Breast epithelium (tissue), 4 donors: ENCODE measurements around the gene RNF31. TPM values are rescaled to one million over a fixed set of nuclear protein-coding genes. Genes with fewer than 3 reads are reported as not detected.

Experiments
- DNase-seq, 2 donors: peaks; one replicate each; pipeline ENCODE4 v3.0.0-alpha.2; 2019; ENCODE audit warnings: low spot score in 2 of 2
- H3K27ac ChIP-seq, 2 donors: fragments of 200-600 bp; sonication (generic) in 1 of 2; one replicate each; pipeline ENCODE4 v1.5.1; 2016 to 2019; ENCODE audit warnings: mild to moderate bottlenecking in 1 of 2
- H3K27me3 ChIP-seq, 2 donors: fragments of 200-600 bp; sonication (generic) in 1 of 2; one replicate each; pipeline versions ENCODE4 v1.5.1 to v1.6.0; 2017 to 2019; ENCODE audit warnings: control low read depth in 1 of 2, mild to moderate bottlenecking in 1 of 2
- H3K36me3 ChIP-seq: fragments of 200-600 bp; one replicate; pipeline ENCODE4 v1.5.1; 2019
- H3K4me1 ChIP-seq, 2 donors: fragments of 200-600 bp; sonication (generic); one replicate each; pipeline ENCODE4 v1.5.1; 2016 to 2019; ENCODE audit warnings: control low read depth in 1 of 2
- H3K4me3 ChIP-seq, 3 donors: fragments of 200-600 bp; sonication (generic); 1 replicate in 2 of 3; 2 replicates in 1 of 3; pipeline ENCODE4 v1.5.1; 2016 to 2019; ENCODE audit warnings: mild to moderate bottlenecking in 3 of 3, moderate library complexity in 2 of 3
- H3K9me3 ChIP-seq, 2 donors: fragments of 200-600 bp; sonication (generic) in 1 of 2; one replicate each; pipeline ENCODE4 v1.5.1; 2016 to 2019; ENCODE audit warnings: control low read depth in 1 of 2
- POLR2A ChIP-seq: fragments of 450-650 bp; IDR thresholded peaks from one replicate; pipeline ENCODE4 v1.6.1; 2016; ENCODE audit warnings: antibody characterized with exemption, mild to moderate bottlenecking, moderate library complexity
- POLR2AphosphoS5 ChIP-seq, 3 donors: sonication (generic); formaldehyde crosslinking; IDR thresholded peaks; one replicate each; pipeline ENCODE4 v1.6.1; 2017; ENCODE audit warnings: antibody characterized with exemption in 3 of 3
- intact Hi-C: fragments of 100-400 bp; cut with DNase I; formaldehyde crosslinking; loops from one replicate; pipeline ENCODE4 v1.15.1; 2023; ENCODE audit warnings: low total_unique reads
- total RNA-seq, 3 donors: library from RNA; depleted of rRNA; stranded (reverse); fragments of >200 nt; gene quantifications; one replicate each; pipeline ENCODE4 v1.1.0, GENCODE V29; 2016
- TF ChIP-seq, protein P1 (sequence below), 3 donors: fragments of 450-650 bp; IDR thresholded peaks; one replicate each; pipeline ENCODE4 v1.5.1; 2016 to 2017; ENCODE audit warnings: antibody characterized with exemption in 3 of 3, mild to moderate bottlenecking in 3 of 3, moderate library complexity in 3 of 3

Gene RNF31
- total RNA-seq, 3 donors from 2014 or later: 29.1 to 43.8 (median 41.0) TPM

GRCh38 chr14:24146453-24146977 is 783 bp upstream of the RNF31 start, which contains the start of gene PSME2:
TSS of gene PSME2 (minus strand) at chr14:24146610. CDS start at chr14:24146581, 29 bp downstream.
- Histone ChIP-seq H3K4me1 (peaks cover 4 to 9% of the 10 kb centered on the region in 2 donors), H3K4me3 (peak within 1 kb of the TSS; percentile 87 to 95 (median 94)), H3K27me3 (no peaks in the 10 kb centered on the region), H3K27ac (peak within 1 kb of the TSS; percentile 86 to 94), H3K9me3 (no peaks in the 10 kb centered on the region), H3K36me3 (peaks cover 7% of the 10 kb centered on the region)
- intact Hi-C loops: no loop called here
- peak; percentile 89 to 97 for DNase-seq
- no peak for TF ChIP-seq POLR2A
- TF ChIP-seq, protein P1, sequence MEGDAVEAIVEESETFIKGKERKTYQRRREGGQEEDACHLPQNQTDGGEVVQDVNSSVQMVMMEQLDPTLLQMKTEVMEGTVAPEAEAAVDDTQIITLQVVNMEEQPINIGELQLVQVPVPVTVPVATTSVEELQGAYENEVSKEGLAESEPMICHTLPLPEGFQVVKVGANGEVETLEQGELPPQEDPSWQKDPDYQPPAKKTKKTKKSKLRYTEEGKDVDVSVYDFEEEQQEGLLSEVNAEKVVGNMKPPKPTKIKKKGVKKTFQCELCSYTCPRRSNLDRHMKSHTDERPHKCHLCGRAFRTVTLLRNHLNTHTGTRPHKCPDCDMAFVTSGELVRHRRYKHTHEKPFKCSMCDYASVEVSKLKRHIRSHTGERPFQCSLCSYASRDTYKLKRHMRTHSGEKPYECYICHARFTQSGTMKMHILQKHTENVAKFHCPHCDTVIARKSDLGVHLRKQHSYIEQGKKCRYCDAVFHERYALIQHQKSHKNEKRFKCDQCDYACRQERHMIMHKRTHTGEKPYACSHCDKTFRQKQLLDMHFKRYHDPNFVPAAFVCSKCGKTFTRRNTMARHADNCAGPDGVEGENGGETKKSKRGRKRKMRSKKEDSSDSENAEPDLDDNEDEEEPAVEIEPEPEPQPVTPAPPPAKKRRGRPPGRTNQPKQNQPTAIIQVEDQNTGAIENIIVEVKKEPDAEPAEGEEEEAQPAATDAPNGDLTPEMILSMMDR (IDR thresholded peaks at IDR 0.05): no peak
- TF ChIP-seq POLR2AphosphoS5 (IDR thresholded peaks at IDR 0.05): peak in 1 of 3 donors; percentile 52

DNA sequence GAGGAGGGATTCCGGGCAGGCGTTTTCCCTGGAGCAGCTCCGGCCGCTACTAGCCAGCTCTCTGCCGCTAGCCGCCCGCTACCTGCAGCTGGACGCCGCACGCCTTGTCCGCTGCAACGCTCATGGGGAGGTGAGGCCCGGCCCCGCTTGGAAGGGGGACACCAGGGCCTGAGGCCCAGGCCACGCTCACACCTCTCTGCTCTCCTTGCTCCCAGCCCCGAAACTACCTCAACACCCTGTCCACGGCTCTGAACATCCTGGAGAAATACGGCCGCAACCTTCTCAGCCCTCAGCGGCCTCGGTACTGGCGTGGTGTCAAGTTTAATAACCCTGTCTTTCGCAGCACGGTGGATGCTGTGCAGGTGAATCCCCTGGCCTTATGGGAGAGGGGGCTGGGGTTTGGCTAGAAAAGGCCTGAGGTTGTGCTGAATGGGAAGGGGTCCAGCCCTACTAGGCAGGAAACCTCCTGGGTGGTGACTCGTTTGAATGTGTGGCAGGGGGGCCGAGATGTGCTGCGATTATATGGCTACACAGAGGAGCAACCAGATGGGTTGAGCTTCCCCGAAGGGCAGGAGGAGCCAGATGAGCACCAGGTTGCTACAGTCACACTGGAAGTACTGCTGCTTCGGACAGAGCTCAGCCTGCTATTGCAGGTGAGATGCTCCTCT is 597 bp downstream of the RNF31 start:
- Histone ChIP-seq H3K4me3 (peak overlapping the region; percentile 87 to 95 (median 94)), H3K9me3 (no peaks in the 10 kb centered on the region), H3K27me3 (no peaks in the 10 kb centered on the region), H3K4me1 (peaks cover 4 to 9% of the 10 kb centered on the region in 2 donors), H3K36me3 (peaks cover 11% of the 10 kb centered on the region), H3K27ac (peak overlapping the region; percentile 86 to 94)
- intact Hi-C loops: no loop called here
- DNase-seq: no peak
- TF ChIP-seq, protein P1 (IDR thresholded peaks at IDR 0.05): no peak
- TF ChIP-seq POLR2AphosphoS5 (IDR thresholded peaks at IDR 0.05): no peak
- no peak for TF ChIP-seq POLR2A

GRCh38 chr14:24149302-24149969 is 2.1 kb downstream of the RNF31 start:
- Histone ChIP-seq H3K4me1 (peaks cover 4 to 9% of the 10 kb centered on the region in 2 donors), H3K27ac (no peak overlapping the region), H3K36me3 (peaks cover 11% of the 10 kb centered on the region), H3K27me3 (no peaks in the 10 kb centered on the region), H3K9me3 (no peaks in the 10 kb centered on the region), H3K4me3 (no peak overlapping the region)
- TF ChIP-seq POLR2AphosphoS5 (IDR thresholded peaks at IDR 0.05): no peak
- TF ChIP-seq POLR2A: no peak
- TF ChIP-seq, protein P1 (IDR thresholded peaks at IDR 0.05): no peak
- intact Hi-C loops: no loop called here
- DNase-seq: no peak

GRCh38 chr14:24150061-24150460 is 2.8 kb downstream of the RNF31 start:
- Histone ChIP-seq H3K36me3 (peaks cover 11% of the 10 kb centered on the region), H3K27ac (no peak overlapping the region), H3K4me1 (peaks cover 4 to 9% of the 10 kb centered on the region in 2 donors), H3K9me3 (no peaks in the 10 kb centered on the region), H3K4me3 (no peak overlapping the region), H3K27me3 (no peaks in the 10 kb centered on the region)
- intact Hi-C loops: no loop called here
- TF ChIP-seq, protein P1 (IDR thresholded peaks at IDR 0.05): no peak
- TF ChIP-seq POLR2AphosphoS5 (IDR thresholded peaks at IDR 0.05) (no peak), POLR2A (no peak)
- DNase-seq: no peak

DNA sequence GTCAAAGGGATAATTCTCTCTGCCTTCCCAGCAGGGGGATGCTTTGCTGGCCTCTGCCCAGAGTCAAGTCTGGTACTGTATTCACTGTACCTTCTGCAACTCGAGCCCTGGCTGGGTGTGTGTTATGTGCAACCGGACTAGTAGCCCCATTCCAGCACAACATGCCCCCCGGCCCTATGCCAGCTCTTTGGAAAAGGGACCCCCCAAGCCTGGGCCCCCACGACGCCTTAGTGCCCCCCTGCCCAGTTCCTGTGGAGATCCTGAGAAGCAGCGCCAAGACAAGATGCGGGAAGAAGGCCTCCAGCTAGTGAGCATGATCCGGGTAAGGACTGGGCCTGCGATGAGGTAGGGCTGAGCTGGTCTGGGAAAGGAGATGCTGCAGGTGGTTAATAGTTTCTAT is 3.3 kb downstream of the RNF31 start:
- H3K4me1 ChIP-seq: peaks cover 4% of the 10 kb centered on the region in 2 donors
- peaks cover 11% of the 10 kb centered on the region for H3K36me3 ChIP-seq

More for the DNA sequence above, 3.3 kb downstream of the RNF31 start:
- TF ChIP-seq POLR2AphosphoS5 (IDR thresholded peaks at IDR 0.05) (no peak), POLR2A (no peak)
- TF ChIP-seq, protein P1 (IDR thresholded peaks at IDR 0.05): no peak
- no peak for DNase-seq
- intact Hi-C loops: no loop called here
- H3K27me3 ChIP-seq: no peaks in the 10 kb centered on the region
- H3K9me3 ChIP-seq: no peaks in the 10 kb centered on the region
- H3K27ac ChIP-seq: no peak overlapping the region
- no peak overlapping the region for H3K4me3 ChIP-seq
